A549 treated with dexamethasone at 1 μM for 4 hours (cell line): ENCODE results near the gene REG4. TPM values are rescaled to one million over a fixed set of nuclear protein-coding genes. Genes with fewer than 3 reads are reported as not detected.

Source experiments
- total RNA-seq: library from RNA; stranded (reverse); fragments of 200-300 nt; extraction: Qiagen RNA extraction; gene quantifications from 5 replicates; pipeline ENCODE4 v1.2.3, GENCODE V29; 2022

Gene REG4
- total RNA-seq = not detected in 5 replicates

GRCh38 chr1:119811387-119811786 is at the start of gene REG4:
Gene REG4 (minus strand): TSS chr1:119811460. CDS start chr1:119808769, 2,691 bp downstream.

DNA sequence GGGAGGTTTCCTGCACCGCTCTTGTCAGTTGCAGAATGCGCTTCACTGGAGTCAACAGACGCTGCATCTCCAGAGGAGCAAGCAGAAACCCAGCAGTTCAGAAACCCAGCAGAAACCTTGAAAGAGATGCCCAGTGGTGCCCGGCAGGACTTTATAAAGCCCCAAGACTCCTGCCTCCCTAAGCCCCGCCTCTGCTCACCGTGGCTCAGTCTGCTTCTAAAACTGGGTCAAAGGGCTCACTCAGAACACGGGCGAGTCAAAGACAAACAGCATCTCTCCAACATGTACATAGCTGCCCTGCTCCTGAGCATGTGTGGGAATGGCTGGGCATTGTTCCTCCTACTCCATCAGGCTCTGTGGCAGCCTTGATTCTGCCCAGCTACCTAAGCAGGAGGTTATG is 42.5 kb downstream of the REG4 start, which contains the start of gene HMGCS2:
Gene HMGCS2 (minus strand): TSS at position 128 of the 400 bp plus-strand sequence. CDS start 61 bp downstream, at position 67.

Other genes with a start within 250 kb of the REG4 start
- gene ZNF697, start 163.2 kb downstream of the REG4 start, total RNA-seq = 1.4 to 2.0 TPM (median 1.8 TPM) in 5 replicates
- 70.7 to 91.3 TPM (median 78.5 TPM) in 5 replicates for gene PHGDH, start 99.5 kb downstream of the REG4 start, total RNA-seq
- gene HMGCS2, start 42.6 kb downstream of the REG4 start, total RNA-seq = not detected in 5 replicates
- not detected in 5 replicates for gene ADAM30, start 85.1 kb upstream of the REG4 start, total RNA-seq